Stomach (tissue), 4 donors: ENCODE results near the gene INPP5J.

ENCODE experiments used
- CTCF ChIP-seq, 7 experiments: fragments of 450-650 bp in 4 of 7; fragments of 200-600 bp in 3 of 7; sonication (generic) in 3 of 7; IDR thresholded peaks; one replicate each; pipeline ENCODE4 v1.5.1; 2016 to 2019; ENCODE audit warnings: antibody characterized with exemption in 7 of 7, control low read depth in 2 of 7, mild to moderate bottlenecking in 1 of 7
- POLR2A ChIP-seq, 4 donors: fragments of 450-650 bp; IDR thresholded peaks; one replicate each; pipeline ENCODE4 v1.6.1; 2016; ENCODE audit warnings: antibody characterized with exemption in 4 of 4, control low read depth in 2 of 4, mild to moderate bottlenecking in 1 of 4, moderate library complexity in 1 of 4

- TF ChIP-seq CTCF (IDR thresholded peaks at IDR 0.05) (no peak), POLR2A (IDR thresholded peaks at IDR 0.05) (no peak)
Observed at GRCh38 chr22:31184015-31184414, 61.2 kb downstream of the INPP5J start.
